Measurements from ENCODE around the gene GGTLC1.
"Not testable (repeated sequence)": the region's sequence is repeated elsewhere in the genome, so short reads cannot be mapped to it uniquely, and the experiment has no call there.

GRCh38 chr20:23982112-23983018, 6.2 kb downstream of the GGTLC1 start:
- TF ChIP-seq CTCF (IDR thresholded peaks at IDR 0.05; ENCODE audit: insufficient read depth, low read length, poor library complexity, severe bottlenecking); EZH2phosphoT487 (conservative IDR thresholded peaks at IDR 0.05; ENCODE audit: low read length): not testable (repeated sequence)

Data from SU-DHL-6 (cell line).